Measurements from ENCODE around the gene TNPO2. TPM values are rescaled to one million over a fixed set of nuclear protein-coding genes. Genes with fewer than 3 reads are reported as not detected.
"Not testable (repeated sequence)": the region's sequence is repeated elsewhere in the genome, so short reads cannot be mapped to it uniquely, and the experiment has no call there.

TNPO2 gene
- total RNA-seq, 1 donor from 2014 or later: 68.1 TPM

DNA sequence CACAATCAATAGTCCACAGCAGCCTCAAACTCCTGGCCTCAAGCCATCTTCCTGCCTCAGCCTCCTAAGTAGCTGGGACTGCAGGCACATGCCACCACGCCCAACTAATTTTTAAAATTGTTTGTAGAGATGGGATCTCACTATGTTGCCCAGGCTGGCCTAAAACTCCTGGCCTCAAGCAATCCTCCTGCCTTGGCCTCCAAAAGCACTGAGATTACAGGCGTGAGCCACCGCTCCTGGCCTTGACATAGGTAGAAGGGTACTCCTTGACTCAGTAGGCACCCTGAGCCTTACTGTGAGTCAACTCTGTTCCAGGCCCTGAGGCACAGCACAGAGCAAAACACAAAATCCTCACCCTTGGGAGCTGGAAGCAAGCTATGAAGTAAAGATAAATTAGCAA, 7.8 kb downstream of the TNPO2 start:
- Mint-ChIP-seq H3K9me3 (ENCODE audit: unreplicated experiment) (no peaks in the 10 kb centered on the region), H3K4me3 (ENCODE audit: unreplicated experiment) (peak overlapping the region; percentile 67), H3K36me3 (ENCODE audit: low read depth, unreplicated experiment) (peaks cover 37% of the 10 kb centered on the region), H3K27me3 (ENCODE audit: unreplicated experiment) (peaks cover 7% of the 10 kb centered on the region), H3K4me1 (ENCODE audit: unreplicated experiment) (peaks cover 4% of the 10 kb centered on the region), H3K27ac (ENCODE audit: unreplicated experiment) (no peak overlapping the region)
- TF ChIP-seq, protein P1, sequence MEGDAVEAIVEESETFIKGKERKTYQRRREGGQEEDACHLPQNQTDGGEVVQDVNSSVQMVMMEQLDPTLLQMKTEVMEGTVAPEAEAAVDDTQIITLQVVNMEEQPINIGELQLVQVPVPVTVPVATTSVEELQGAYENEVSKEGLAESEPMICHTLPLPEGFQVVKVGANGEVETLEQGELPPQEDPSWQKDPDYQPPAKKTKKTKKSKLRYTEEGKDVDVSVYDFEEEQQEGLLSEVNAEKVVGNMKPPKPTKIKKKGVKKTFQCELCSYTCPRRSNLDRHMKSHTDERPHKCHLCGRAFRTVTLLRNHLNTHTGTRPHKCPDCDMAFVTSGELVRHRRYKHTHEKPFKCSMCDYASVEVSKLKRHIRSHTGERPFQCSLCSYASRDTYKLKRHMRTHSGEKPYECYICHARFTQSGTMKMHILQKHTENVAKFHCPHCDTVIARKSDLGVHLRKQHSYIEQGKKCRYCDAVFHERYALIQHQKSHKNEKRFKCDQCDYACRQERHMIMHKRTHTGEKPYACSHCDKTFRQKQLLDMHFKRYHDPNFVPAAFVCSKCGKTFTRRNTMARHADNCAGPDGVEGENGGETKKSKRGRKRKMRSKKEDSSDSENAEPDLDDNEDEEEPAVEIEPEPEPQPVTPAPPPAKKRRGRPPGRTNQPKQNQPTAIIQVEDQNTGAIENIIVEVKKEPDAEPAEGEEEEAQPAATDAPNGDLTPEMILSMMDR (IDR thresholded peaks at IDR 0.05; ENCODE audit: unreplicated experiment): no peak
- DNase-seq (ENCODE audit: low spot score): no peak

DNA sequence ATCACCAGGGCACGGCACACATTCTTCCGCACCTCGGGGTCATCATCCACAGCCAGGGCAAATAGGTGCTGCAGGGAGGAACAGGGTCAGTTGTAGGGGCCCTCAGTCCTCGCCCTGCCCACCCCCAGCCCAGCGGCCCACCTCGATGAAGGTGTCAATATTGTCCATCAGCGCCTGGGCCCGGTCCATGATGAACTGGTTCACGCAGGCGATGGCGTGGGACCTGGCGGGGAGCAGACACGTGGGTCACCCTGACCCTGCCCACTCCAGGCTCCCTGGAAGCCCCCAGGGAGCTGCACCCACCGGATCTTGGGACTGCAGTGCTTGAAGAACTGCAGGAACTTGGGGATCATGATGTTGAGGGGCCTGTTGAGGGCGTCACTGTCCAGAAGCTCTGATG, 8.6 kb downstream of the TNPO2 start:
- no peak overlapping the region for H3K27ac Mint-ChIP-seq (ENCODE audit: unreplicated experiment)
- TF ChIP-seq, protein P1 (IDR thresholded peaks at IDR 0.05; ENCODE audit: unreplicated experiment): no peak
- H3K27me3 Mint-ChIP-seq (ENCODE audit: unreplicated experiment): peaks cover 7% of the 10 kb centered on the region
- H3K4me1 Mint-ChIP-seq (ENCODE audit: unreplicated experiment): no peaks in the 10 kb centered on the region
- no peaks in the 10 kb centered on the region for H3K9me3 Mint-ChIP-seq (ENCODE audit: unreplicated experiment)
- peaks cover 37% of the 10 kb centered on the region for H3K36me3 Mint-ChIP-seq (ENCODE audit: low read depth, unreplicated experiment)
- DNase-seq (ENCODE audit: low spot score): no peak
- no peak overlapping the region for H3K4me3 Mint-ChIP-seq (ENCODE audit: unreplicated experiment)

DNA sequence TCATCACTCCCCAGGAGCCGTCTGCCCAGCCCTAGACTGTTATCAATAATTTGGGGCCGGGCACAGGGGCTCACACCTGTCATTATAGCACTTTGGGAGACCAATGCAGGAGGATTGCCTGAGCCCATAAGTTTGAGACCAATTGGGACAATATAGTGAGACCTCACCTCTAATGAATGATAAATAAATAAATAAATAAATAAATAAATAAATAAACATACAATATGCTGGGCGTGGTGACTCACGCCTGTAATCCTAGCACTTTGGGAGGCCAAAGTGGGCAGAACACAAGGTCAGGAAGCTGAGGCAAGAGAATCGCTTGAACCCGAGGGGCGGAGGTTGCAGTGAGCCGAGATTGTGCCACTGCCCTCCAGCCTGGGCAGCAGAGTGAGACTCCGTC, 10.4 kb downstream of the TNPO2 start:
- not testable (repeated sequence) for H3K27me3 Mint-ChIP-seq (ENCODE audit: unreplicated experiment); H3K4me1 Mint-ChIP-seq (ENCODE audit: unreplicated experiment); H3K27ac Mint-ChIP-seq (ENCODE audit: unreplicated experiment); H3K4me3 Mint-ChIP-seq (ENCODE audit: unreplicated experiment); DNase-seq (ENCODE audit: low spot score); H3K9me3 Mint-ChIP-seq (ENCODE audit: unreplicated experiment)
- peaks cover 33% of the 10 kb centered on the region for H3K36me3 Mint-ChIP-seq (ENCODE audit: low read depth, unreplicated experiment)

DNA sequence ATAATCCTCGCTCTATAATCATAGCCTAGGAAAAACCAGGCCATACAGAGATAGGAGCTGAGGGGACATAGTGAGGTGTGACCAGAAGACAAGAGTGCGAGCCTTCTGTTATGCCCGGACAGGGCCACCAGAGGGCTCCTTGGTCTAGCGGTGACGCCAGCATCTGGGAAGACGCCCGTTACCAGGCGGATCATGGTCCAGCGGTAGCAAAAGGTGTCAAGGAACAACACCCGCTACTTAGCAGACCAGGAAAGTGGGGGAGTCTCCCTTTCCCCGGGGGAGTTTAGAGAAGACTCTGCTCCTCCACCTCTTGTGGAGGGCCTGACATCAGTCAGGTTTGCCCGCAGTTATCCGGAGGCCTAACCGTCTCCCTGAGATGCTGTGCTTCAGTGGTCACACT, 11.7 kb downstream of the TNPO2 start:
- not testable (repeated sequence) for H3K4me1 Mint-ChIP-seq (ENCODE audit: unreplicated experiment); H3K4me3 Mint-ChIP-seq (ENCODE audit: unreplicated experiment); H3K9me3 Mint-ChIP-seq (ENCODE audit: unreplicated experiment); H3K27me3 Mint-ChIP-seq (ENCODE audit: unreplicated experiment); H3K27ac Mint-ChIP-seq (ENCODE audit: unreplicated experiment)
- DNase-seq (ENCODE audit: low spot score): peak; percentile 35
- peaks cover 33% of the 10 kb centered on the region for H3K36me3 Mint-ChIP-seq (ENCODE audit: low read depth, unreplicated experiment)

DNA sequence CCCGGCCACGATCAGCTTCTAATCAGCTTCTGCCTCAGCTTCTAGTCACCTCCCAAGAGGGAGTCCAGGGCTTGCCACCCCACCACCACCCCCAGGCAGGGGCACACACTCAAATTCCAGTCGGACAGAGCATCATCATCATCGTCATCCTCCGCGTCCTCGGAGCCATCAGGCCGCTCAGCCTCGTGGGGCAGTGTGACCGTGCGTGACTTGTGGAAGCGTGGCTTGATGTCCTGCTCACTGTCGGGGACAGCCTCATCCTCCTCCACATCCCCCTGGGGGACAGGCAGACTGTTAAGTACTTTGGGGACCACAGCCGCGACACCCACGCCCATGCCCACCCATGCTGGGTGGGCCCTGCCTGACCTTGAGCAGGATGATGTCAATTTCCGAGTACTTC, 12.5 kb downstream of the TNPO2 start:
- no peaks in the 10 kb centered on the region for H3K9me3 Mint-ChIP-seq (ENCODE audit: unreplicated experiment)
- H3K4me1 Mint-ChIP-seq (ENCODE audit: unreplicated experiment): no peaks in the 10 kb centered on the region
- H3K4me3 Mint-ChIP-seq (ENCODE audit: unreplicated experiment): no peak overlapping the region
- H3K27me3 Mint-ChIP-seq (ENCODE audit: unreplicated experiment): peaks cover 9% of the 10 kb centered on the region
- DNase-seq (ENCODE audit: low spot score): no peak
- TF ChIP-seq, protein P1 (IDR thresholded peaks at IDR 0.05; ENCODE audit: unreplicated experiment): no peak
- H3K36me3 Mint-ChIP-seq (ENCODE audit: low read depth, unreplicated experiment): peaks cover 32% of the 10 kb centered on the region
- no peak overlapping the region for H3K27ac Mint-ChIP-seq (ENCODE audit: unreplicated experiment)

DNA sequence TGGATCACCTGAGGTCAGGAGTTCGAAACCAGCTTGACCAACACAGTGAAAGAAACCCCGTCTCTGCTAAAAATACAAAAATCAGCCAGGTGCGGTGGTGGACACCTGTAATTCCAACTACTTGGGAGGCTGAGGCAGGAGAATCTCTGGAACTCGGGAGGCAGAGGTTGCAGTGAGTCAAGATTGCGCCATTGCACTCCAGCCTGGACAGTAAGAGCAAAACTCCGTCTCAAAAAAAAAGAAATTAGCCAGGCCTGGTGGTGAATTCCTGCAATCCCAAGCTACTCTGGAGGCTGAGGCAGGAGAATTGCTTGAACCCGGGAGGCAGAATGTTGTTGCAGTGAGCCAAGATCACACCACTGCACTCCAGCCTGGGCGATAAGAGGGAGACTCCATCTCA, 15.1 kb downstream of the TNPO2 start:
- no peaks in the 10 kb centered on the region for H3K9me3 Mint-ChIP-seq (ENCODE audit: unreplicated experiment)
- H3K4me3 Mint-ChIP-seq (ENCODE audit: unreplicated experiment): no peak overlapping the region
- H3K27ac Mint-ChIP-seq (ENCODE audit: unreplicated experiment): no peak overlapping the region
- H3K36me3 Mint-ChIP-seq (ENCODE audit: low read depth, unreplicated experiment): peaks cover 30% of the 10 kb centered on the region
- H3K4me1 Mint-ChIP-seq (ENCODE audit: unreplicated experiment): no peaks in the 10 kb centered on the region
- TF ChIP-seq, protein P1 (IDR thresholded peaks at IDR 0.05; ENCODE audit: unreplicated experiment): no peak
- no peak for DNase-seq (ENCODE audit: low spot score)
- peaks cover 6% of the 10 kb centered on the region for H3K27me3 Mint-ChIP-seq (ENCODE audit: unreplicated experiment)
